GM23338 (cell line): ENCODE measurements around the gene ZNF236. TPM values are rescaled to one million over a fixed set of nuclear protein-coding genes. Genes with fewer than 3 reads are reported as not detected.

Experiments
- CREB1 ChIP-seq: fragments of 250-450 bp; sonication (Bioruptor Pico); IDR thresholded peaks from 2 replicates; pipeline ENCODE4 v1.5.0; 2020; ENCODE audit warnings: low read depth, mild to moderate bottlenecking, moderate library complexity
- EZH2 ChIP-seq: fragments of 200-600 bp; sonication (generic); IDR thresholded peaks from one replicate; pipeline ENCODE4 v1.8.0; 2017; ENCODE audit warnings: antibody characterized with exemption, mild to moderate bottlenecking, low read depth; ENCODE audit not compliant: unreplicated experiment
- ZNF331 ChIP-seq: fragments of 250-450 bp; sonication (Bioruptor Pico); IDR thresholded peaks from 2 replicates; pipeline ENCODE4 v1.5.0; 2020; ENCODE audit warnings: low read depth, mild to moderate bottlenecking, moderate library complexity
- polyA plus RNA-seq: library from polyadenylated mRNA; unstranded; fragments of >200 nt; fragmentation: Nextera tagmentation; extraction: Ambion mirVana; gene quantifications from 2 replicates; pipeline ENCODE4 v1.2.1, GENCODE V29; 2016
- total RNA-seq: library from RNA; depleted of rRNA; stranded (reverse); fragments of >200 nt; shearing (Covaris generic); gene quantifications from 2 replicates; pipeline ENCODE4 v1.2.3, GENCODE V29; 2014
- TF ChIP-seq, protein P1 (sequence below): fragments of 250-450 bp; sonication (Bioruptor Pico); IDR thresholded peaks from 2 replicates; pipeline ENCODE4 v1.5.0; 2020; ENCODE audit warnings: mild to moderate bottlenecking, moderate library complexity
- TF ChIP-seq, protein P2 (sequence below): IDR thresholded peaks from 2 replicates; pipeline ENCODE4 v1.6.1; 2016; ENCODE audit warnings: antibody characterized with exemption
- TF ChIP-seq, protein P3 (sequence below): IDR thresholded peaks from one replicate; pipeline ENCODE4 v1.6.1; 2018; ENCODE audit warnings: antibody characterized with exemption; ENCODE audit not compliant: unreplicated experiment

ZNF236 gene
- total and polyA plus RNA-seq, 2 experiments from 2014 or later = 8.9 to 16.3 TPM

DNA sequence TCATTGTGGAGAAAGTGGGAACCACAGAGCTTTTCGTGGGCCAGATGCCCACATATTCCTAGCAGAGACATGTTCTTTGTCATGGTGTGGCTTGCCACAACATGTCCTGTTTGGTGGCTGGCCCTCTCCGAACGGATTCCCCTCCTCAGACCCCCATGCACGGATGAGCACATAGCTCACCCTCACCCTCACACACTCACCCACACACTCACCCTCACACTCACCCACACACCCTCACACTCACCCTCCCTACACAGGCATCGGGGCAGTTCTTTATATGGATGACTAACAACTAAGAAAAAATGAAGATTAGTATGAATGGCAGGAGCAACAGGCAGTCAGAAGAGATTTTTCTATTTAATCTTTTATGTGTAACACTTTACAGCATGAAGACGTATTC is 149.9 kb downstream of the ZNF236 start (continued):
- TF ChIP-seq, protein P1, sequence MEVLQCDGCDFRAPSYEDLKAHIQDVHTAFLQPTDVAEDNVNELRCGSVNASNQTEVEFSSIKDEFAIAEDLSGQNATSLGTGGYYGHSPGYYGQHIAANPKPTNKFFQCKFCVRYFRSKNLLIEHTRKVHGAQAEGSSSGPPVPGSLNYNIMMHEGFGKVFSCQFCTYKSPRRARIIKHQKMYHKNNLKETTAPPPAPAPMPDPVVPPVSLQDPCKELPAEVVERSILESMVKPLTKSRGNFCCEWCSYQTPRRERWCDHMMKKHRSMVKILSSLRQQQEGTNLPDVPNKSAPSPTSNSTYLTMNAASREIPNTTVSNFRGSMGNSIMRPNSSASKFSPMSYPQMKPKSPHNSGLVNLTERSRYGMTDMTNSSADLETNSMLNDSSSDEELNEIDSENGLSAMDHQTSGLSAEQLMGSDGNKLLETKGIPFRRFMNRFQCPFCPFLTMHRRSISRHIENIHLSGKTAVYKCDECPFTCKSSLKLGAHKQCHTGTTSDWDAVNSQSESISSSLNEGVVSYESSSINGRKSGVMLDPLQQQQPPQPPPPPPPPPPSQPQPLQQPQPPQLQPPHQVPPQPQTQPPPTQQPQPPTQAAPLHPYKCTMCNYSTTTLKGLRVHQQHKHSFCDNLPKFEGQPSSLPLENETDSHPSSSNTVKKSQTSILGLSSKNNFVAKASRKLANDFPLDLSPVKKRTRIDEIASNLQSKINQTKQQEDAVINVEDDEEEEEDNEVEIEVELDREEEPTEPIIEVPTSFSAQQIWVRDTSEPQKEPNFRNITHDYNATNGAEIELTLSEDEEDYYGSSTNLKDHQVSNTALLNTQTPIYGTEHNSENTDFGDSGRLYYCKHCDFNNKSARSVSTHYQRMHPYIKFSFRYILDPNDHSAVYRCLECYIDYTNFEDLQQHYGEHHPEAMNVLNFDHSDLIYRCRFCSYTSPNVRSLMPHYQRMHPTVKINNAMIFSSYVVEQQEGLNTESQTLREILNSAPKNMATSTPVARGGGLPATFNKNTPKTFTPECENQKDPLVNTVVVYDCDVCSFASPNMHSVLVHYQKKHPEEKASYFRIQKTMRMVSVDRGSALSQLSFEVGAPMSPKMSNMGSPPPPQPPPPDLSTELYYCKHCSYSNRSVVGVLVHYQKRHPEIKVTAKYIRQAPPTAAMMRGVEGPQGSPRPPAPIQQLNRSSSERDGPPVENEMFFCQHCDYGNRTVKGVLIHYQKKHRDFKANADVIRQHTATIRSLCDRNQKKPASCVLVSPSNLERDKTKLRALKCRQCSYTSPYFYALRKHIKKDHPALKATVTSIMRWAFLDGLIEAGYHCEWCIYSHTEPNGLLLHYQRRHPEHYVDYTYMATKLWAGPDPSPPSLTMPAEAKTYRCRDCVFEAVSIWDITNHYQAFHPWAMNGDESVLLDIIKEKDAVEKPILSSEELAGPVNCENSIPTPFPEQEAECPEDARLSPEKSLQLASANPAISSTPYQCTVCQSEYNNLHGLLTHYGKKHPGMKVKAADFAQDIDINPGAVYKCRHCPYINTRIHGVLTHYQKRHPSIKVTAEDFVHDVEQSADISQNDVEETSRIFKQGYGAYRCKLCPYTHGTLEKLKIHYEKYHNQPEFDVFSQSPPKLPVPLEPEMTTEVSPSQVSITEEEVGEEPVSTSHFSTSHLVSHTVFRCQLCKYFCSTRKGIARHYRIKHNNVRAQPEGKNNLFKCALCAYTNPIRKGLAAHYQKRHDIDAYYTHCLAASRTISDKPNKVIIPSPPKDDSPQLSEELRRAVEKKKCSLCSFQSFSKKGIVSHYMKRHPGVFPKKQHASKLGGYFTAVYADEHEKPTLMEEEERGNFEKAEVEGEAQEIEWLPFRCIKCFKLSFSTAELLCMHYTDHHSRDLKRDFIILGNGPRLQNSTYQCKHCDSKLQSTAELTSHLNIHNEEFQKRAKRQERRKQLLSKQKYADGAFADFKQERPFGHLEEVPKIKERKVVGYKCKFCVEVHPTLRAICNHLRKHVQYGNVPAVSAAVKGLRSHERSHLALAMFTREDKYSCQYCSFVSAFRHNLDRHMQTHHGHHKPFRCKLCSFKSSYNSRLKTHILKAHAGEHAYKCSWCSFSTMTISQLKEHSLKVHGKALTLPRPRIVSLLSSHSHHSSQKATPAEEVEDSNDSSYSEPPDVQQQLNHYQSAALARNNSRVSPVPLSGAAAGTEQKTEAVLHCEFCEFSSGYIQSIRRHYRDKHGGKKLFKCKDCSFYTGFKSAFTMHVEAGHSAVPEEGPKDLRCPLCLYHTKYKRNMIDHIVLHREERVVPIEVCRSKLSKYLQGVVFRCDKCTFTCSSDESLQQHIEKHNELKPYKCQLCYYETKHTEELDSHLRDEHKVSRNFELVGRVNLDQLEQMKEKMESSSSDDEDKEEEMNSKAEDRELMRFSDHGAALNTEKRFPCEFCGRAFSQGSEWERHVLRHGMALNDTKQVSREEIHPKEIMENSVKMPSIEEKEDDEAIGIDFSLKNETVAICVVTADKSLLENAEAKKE = no peak
- TF ChIP-seq CREB1 (CRISPR knock-in tag) (no peak), ZNF331 (CRISPR knock-in tag) (no peak), EZH2 (no peak)
- TF ChIP-seq, protein P2, sequence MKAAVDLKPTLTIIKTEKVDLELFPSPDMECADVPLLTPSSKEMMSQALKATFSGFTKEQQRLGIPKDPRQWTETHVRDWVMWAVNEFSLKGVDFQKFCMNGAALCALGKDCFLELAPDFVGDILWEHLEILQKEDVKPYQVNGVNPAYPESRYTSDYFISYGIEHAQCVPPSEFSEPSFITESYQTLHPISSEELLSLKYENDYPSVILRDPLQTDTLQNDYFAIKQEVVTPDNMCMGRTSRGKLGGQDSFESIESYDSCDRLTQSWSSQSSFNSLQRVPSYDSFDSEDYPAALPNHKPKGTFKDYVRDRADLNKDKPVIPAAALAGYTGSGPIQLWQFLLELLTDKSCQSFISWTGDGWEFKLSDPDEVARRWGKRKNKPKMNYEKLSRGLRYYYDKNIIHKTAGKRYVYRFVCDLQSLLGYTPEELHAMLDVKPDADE = no peak
- TF ChIP-seq, protein P3, sequence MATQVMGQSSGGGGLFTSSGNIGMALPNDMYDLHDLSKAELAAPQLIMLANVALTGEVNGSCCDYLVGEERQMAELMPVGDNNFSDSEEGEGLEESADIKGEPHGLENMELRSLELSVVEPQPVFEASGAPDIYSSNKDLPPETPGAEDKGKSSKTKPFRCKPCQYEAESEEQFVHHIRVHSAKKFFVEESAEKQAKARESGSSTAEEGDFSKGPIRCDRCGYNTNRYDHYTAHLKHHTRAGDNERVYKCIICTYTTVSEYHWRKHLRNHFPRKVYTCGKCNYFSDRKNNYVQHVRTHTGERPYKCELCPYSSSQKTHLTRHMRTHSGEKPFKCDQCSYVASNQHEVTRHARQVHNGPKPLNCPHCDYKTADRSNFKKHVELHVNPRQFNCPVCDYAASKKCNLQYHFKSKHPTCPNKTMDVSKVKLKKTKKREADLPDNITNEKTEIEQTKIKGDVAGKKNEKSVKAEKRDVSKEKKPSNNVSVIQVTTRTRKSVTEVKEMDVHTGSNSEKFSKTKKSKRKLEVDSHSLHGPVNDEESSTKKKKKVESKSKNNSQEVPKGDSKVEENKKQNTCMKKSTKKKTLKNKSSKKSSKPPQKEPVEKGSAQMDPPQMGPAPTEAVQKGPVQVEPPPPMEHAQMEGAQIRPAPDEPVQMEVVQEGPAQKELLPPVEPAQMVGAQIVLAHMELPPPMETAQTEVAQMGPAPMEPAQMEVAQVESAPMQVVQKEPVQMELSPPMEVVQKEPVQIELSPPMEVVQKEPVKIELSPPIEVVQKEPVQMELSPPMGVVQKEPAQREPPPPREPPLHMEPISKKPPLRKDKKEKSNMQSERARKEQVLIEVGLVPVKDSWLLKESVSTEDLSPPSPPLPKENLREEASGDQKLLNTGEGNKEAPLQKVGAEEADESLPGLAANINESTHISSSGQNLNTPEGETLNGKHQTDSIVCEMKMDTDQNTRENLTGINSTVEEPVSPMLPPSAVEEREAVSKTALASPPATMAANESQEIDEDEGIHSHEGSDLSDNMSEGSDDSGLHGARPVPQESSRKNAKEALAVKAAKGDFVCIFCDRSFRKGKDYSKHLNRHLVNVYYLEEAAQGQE = no peak
